GM19025 (cell line): Measurements from ENCODE around the gene SLC10A2.
"Not testable (repeated sequence)": the region's sequence is repeated elsewhere in the genome, so short reads cannot be mapped to it uniquely, and the experiment has no call there.

Source experiments
- ATAC-seq: cut with Tn5 transposase; IDR thresholded peaks from one replicate; pipeline ENCODE4 v1.9.1; 2021; ENCODE audit warnings: mild to moderate bottlenecking, low read depth, moderate library complexity; ENCODE audit not compliant: unreplicated experiment

SLC10A2 gene, protein sequence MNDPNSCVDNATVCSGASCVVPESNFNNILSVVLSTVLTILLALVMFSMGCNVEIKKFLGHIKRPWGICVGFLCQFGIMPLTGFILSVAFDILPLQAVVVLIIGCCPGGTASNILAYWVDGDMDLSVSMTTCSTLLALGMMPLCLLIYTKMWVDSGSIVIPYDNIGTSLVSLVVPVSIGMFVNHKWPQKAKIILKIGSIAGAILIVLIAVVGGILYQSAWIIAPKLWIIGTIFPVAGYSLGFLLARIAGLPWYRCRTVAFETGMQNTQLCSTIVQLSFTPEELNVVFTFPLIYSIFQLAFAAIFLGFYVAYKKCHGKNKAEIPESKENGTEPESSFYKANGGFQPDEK

DNA sequence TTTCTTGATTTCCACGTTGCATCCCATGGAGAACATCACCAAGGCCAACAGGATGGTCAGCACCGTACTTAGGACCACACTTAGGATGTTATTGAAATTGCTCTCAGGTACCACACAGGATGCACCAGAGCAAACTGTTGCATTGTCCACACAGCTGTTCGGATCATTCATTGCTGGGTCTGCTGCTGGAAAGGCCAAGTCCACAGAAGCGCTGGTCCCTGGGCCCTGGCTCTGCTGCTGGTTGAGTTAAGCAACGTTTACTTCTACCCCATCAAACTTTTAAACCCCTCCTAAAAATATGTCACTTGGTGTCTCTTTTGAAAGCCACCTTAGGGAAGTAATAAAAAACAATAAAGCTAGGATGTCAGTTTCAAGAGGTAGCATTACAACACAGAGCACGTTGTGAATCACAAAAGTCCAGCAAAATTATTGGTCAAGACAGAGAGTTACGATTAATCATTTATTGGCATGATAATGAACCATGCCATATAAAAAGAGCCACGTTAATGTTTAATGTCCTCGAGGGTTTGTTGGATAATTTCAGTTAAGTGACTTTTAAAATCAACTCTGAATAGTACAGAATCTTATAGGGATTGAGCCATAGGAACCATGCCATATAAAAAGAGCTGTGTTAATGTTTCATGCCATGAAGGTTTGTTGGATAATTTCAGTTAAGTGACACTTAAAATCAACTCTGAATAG is at the start of gene SLC10A2:
SLC10A2 (minus strand) TSS at position 339 of the 702 bp plus-strand sequence; CDS start at position 171, 168 bp downstream.
- no peak for ATAC-seq

DNA sequence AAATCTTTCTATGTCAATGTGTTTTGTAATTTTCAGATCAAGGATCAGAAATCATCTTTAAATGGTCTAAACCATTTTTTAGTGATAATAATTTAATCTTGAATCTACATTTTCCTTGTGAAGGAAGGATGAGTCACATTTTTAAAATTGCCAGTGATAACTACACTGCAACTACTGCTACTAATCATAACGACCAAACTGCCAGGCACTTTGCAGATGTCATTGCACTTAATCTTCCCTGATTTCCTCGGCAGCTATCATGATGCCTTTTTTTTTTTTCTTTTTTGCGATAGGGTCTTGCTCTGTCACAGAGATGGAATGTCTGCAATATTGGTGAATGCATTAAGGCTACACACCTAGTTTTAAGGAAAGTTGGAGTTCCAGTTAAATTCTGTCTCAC is 41.4 kb upstream of the SLC10A2 start:
- no peak for ATAC-seq

DNA sequence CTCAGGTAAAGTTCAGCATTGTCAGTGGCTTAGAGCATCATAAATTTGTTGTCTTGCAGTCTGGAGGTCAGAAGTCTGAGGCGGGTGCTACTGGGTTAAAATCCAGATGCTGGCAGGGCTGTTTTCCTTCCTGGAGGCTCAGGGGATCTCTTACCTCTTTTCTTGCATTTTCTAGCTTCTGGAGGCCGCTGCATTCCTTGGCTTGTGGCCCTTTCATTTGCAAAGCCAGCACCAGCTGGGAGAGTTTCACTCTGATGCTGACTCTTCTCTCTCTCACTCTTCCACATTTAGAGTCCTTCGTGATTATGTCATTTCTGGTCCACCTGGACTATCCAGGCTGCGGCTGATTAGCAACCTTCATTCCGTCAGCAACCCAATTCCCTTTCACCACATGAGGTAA is 38.1 kb upstream of the SLC10A2 start:
- no peak for ATAC-seq

- not testable (repeated sequence) for ATAC-seq
Observed at GRCh38 chr13:103103456-103103855, 37.2 kb upstream of the SLC10A2 start.

DNA sequence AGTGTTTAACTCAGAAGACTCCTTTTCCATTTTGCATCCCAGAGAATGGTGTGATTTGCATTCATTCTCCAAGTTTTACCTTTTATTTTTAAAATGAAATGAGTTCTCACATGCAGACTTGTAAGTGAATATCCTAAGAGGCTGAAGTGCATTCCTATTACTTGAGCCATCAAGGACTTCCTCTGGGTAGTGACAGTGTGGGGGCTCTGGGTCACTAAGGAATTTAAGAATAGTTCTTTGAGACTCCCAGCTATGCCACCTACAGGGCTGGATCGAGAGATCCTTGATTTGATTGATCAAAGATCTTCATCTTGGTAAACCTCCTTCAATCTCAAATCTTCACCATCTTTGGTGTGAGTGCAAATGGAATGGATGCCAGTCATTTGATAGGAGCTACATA is 36.3 kb upstream of the SLC10A2 start:
- ATAC-seq = no peak

DNA sequence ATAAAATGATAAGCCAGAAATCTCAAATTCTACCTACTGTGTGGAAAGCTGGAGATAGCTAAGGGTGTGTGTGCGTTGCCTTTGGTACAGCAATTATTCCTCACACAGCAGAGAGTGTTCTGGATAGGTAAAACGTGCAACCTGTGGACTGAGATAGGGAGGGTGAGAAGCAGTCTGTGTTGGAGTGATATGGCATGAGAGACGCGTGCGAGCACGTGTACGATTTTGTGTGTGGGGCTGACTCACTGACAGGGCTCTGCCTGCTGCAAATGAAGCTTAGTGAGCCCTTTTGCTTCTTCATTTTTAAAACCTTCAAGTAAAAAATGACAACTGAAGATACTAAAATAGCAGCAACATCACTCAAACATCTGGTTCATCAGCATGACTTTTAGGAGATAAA is 35.7 kb upstream of the SLC10A2 start:
- ATAC-seq = no peak

GRCh38 chr13:103101500-103101899 is 35.3 kb upstream of the SLC10A2 start:
- ATAC-seq = no peak

DNA sequence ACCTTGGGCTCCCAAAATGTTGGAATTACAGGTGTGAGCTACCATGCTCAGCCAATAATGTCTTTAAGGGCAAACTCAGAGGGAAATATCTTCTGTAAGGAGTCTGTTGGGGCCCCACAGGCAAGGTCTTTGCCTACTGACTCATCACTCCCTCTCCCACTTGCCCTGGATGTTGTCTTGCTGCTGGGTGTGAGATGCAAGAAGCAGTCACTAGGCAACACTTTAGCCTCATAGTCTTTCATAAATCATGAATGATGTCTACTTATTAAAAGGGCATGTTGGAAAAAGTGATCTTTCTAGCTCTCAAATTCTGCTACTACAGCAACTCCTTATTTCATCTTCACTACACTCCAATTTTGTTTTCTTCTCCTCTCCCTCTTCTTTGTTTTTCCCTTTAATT is 34.6 kb upstream of the SLC10A2 start:
- no peak for ATAC-seq

- ATAC-seq = no peak
Observed at GRCh38 chr13:103099722-103100293, 33.6 kb upstream of the SLC10A2 start.

GRCh38 chr13:103098535-103098934 is 32.3 kb upstream of the SLC10A2 start:
- ATAC-seq = no peak

DNA sequence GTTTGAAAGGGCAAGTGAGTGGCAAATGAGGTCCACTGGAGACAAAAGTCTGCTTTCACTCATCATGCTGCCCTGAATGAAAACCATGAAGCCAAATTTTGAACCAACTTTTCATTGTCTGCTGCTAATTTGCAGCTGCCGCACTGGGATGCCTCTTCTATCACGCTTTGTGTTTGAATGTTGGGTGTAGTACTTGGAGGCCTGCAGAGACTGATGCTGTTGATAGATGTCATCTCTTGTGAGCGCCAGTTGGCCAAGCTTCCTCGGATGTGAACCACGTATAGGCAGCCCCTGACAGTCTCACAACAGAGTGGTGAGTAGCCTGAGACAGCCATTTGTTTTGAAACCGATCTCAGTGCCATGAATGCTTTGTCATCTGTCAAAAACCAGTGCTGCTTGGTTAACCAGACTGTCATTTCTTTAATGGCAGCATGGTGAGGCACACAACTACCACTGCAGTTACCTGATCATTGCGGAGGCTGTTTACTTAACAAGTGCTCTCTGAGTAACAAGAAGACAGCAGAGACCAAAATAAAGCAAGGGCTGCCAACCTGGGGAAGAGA is 31.2 kb upstream of the SLC10A2 start:
- ATAC-seq = no peak

DNA sequence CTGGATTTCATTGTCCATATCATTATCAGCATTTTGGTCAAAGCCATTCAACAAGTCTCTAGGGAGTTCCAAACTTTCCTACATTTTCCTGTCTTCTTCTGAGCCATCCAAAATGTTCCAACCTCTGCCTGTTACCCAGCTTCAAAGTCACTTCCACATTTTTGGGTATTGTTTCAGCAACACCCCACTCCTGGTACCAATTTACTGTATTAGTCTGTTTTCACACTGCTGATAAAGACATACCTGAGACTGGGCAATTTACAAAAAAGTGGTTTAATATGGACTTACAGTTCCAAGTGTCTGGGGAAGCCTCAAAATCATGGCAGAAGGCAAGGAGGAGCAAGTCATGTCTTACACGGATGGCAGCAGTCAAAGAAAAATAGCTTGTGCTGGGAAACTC is 27.4 kb upstream of the SLC10A2 start:
- not testable (repeated sequence) for ATAC-seq

GRCh38 chr13:103087275-103087674 is 21.1 kb upstream of the SLC10A2 start:
- ATAC-seq = no peak

DNA sequence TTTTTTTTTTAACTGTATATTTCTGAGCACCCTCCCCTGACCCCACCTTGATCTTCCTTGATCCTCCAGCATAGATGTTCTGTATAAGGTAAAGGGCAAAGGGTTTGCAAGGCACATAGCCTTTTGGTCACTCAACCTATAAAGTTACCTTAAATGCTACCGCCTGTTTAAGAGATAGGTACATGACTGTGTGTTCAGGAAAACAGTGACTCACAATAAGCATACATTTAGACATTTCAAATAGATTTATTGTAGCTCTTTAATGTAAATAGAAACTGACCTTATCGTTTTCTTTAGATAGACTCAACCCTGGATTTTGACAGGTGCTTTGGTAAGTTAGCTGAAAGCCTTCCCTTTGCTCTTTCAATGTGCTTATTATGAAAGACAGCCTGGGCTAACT is 15.2 kb upstream of the SLC10A2 start:
- no peak for ATAC-seq

DNA sequence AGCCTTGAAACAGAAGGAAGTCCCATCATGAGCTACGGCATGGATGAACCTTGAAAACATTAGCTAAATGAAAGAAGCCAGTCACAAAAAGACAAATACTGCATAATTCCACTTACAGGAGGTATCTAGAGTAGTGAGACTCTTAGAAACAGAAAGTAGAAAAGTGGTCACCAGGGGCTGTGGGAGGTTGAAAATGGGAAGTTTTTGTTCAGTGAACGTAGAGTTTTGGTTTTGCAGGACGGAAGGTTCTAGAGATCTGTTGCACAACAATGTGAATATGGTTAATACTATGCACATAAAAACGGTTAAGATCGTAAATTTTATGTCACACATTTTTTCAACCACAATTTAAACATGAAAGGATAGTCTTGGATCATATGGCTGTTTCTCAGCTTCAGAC is 11.9 kb upstream of the SLC10A2 start:
- peak; percentile 95 for ATAC-seq

- ATAC-seq = no peak
Observed at GRCh38 chr13:103068836-103069235, 2.6 kb upstream of the SLC10A2 start.

- peak; percentile 84 for ATAC-seq
Observed at GRCh38 chr13:103067751-103068555, 1.7 kb upstream of the SLC10A2 start.

- no peak for ATAC-seq
Observed at GRCh38 chr13:103066781-103067345, 646 bp upstream of the SLC10A2 start.

DNA sequence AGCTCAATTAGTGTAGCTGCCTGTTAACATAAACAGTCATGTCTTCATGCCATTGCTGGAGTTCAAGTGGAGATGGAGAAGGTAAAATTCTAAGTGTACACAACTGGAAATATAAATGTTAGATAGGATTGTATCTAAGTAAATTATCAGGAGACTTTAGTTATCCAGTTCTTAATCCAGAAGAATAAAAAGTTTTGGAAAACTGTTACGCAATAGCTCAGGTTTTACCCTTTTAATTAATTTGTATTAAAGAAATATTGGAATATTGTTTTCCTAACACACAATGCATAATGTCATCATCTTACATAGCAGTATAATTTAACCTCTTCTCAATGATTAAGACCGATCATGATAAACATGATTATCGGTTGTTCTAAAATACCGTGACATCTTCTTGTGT is 2.8 kb downstream of the SLC10A2 start:
- no peak for ATAC-seq

DNA sequence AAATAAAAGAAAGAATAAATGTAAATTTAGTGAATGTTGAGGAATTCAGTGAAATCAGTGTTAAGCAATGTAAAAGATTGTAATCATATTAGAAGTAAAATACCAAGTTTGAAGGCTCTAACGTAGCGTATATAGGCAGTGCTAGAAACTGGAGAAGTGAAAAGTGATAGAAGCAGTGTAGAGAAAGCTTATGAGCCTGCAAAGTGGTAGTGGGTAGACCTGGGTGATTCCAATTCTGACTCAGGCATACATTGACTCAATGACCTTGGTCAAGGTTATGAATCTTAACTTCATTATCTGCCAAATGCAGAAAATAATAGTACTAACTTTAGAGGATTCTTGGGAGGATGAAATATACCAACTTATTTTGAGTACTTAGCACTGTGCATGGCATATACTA is 4.1 kb downstream of the SLC10A2 start:
- no peak for ATAC-seq
